GM12892 (cell line): Measurements from ENCODE around the gene PKDREJ.

Experiments
- DNase-seq: peaks from one replicate; pipeline ENCODE4 v3.0.0; 2011; ENCODE audit not compliant: insufficient read length
- FAIRE-seq: peaks from 2 replicates; lab custom pipeline; 2011; peaks lifted over from hg19 to GRCh38; lab: Jason Lieb, UNC
- POLR2A ChIP-seq: IDR thresholded peaks from 2 replicates; pipeline ENCODE4 v1.6.1; 2011; ENCODE audit warnings: low read depth, low read length, control low read depth
- POLR2AphosphoS5 ChIP-seq: IDR thresholded peaks from 2 replicates; pipeline ENCODE4 v1.6.1; 2011; ENCODE audit warnings: low read depth, low read length, control low read depth
- TAF1 ChIP-seq: IDR thresholded peaks from 2 replicates; pipeline ENCODE4 v1.6.1; 2011; ENCODE audit warnings: low read depth, mild to moderate bottlenecking, control low read depth, low read length, borderline replicate concordance

PKDREJ gene

GRCh38 chr22:46240907-46241306 lies 22.2 kb downstream of the PKDREJ start:
- TF ChIP-seq TAF1 (no peak), POLR2A (no peak), POLR2AphosphoS5 (no peak)
- no peak for DNase-seq
- FAIRE-seq: no peak

DNA sequence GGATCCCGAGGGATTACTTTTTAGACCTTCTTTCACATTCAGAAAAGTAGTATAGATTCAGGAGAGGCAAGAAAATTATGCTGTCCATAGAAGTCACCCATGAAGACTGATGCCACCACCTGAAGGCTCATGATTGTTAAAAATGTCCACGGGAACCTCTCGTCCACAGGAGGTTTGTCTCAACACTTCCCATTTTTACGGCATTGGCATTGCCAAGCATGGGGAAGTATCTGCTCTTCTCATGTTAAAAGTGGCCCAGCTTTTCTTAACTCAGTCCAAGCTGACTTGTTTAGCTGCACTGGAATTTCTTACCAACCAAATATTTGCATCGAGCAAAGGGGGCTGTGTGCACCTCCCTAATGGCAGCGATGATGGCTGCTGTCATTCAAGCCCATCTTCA lies 22.6 kb downstream of the PKDREJ start:
- FAIRE-seq (no peak), DNase-seq (no peak)

GRCh38 chr22:46240073-46240472 lies 23.1 kb downstream of the PKDREJ start:
- TF ChIP-seq POLR2A (no peak), TAF1 (no peak), POLR2AphosphoS5 (no peak)
- DNase-seq (no peak), FAIRE-seq (no peak)

More for the DNA sequence above, 22.6 kb downstream of the PKDREJ start:
- TF ChIP-seq POLR2A: no peak
- TF ChIP-seq TAF1: no peak
- no peak for TF ChIP-seq POLR2AphosphoS5

GRCh38 chr22:46239261-46240048 lies 23.7 kb downstream of the PKDREJ start:
- DNase-seq: no peak
- no peak for FAIRE-seq
- TF ChIP-seq TAF1 (no peak), POLR2A (no peak), POLR2AphosphoS5 (no peak)

- DNase-seq (no peak), FAIRE-seq (no peak)
- no peak for TF ChIP-seq POLR2A
- TF ChIP-seq POLR2AphosphoS5: no peak
- no peak for TF ChIP-seq TAF1
Observed at GRCh38 chr22:46238541-46238940, 24.6 kb downstream of the PKDREJ start.

GRCh38 chr22:46237453-46238124 lies 25.6 kb downstream of the PKDREJ start:
- TF ChIP-seq POLR2AphosphoS5 (no peak), POLR2A (no peak), TAF1 (no peak)
- DNase-seq: no peak
- no peak for FAIRE-seq

GRCh38 chr22:46234969-46235368 lies 28.2 kb downstream of the PKDREJ start:
- DNase-seq: no peak

GRCh38 chr22:46233231-46233630 lies 29.9 kb downstream of the PKDREJ start:
- no peak for FAIRE-seq

More at GRCh38 chr22:46234969-46235368, 28.2 kb downstream of the PKDREJ start:
- no peak for TF ChIP-seq POLR2A
- TF ChIP-seq TAF1: no peak
- no peak for TF ChIP-seq POLR2AphosphoS5
- no peak for FAIRE-seq

DNA sequence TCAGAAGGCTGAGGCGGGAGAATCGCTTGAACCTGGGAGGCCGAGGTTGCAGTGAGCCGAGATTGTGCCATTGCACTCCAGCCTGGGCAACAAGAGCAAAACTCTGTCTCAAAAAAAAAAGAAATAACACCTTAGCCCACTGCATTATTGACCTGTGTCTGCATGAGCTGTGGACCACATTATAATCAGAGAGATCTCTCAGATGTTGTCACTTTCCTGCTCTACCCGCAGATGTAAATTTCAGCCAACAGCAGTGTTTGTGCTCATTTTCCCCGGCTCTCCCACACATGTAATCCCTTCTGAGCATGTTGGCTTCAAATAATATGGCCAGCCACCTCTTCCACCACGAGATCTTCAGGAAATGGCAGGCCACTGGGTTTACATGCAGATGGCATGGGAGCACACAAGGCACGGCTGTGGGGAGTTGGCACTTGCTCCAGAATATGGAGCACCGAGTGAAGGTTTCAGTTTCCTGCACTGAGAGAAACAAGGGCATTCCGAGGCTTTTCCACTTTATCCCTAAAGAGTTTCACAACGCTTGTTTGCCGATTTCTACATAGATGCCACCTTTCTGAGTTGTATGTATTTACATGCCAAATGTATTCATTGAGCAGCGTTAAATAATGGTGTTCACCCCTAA lies 32.8 kb downstream of the PKDREJ start:
- FAIRE-seq: no peak
- TF ChIP-seq TAF1 (no peak), POLR2A (no peak), POLR2AphosphoS5 (no peak)

More at GRCh38 chr22:46233231-46233630, 29.9 kb downstream of the PKDREJ start:
- no peak for DNase-seq
- TF ChIP-seq POLR2A: no peak
- no peak for TF ChIP-seq TAF1
- no peak for TF ChIP-seq POLR2AphosphoS5

GRCh38 chr22:46229701-46230100 lies 33.4 kb downstream of the PKDREJ start:
- FAIRE-seq (no peak), DNase-seq (no peak)
- TF ChIP-seq POLR2AphosphoS5: no peak

More for the DNA sequence above, 32.8 kb downstream of the PKDREJ start:
- no peak for DNase-seq

- TF ChIP-seq POLR2AphosphoS5 (no peak), TAF1 (no peak), POLR2A (no peak)
- DNase-seq: no peak
Observed at GRCh38 chr22:46226577-46226976, 36.6 kb downstream of the PKDREJ start.

DNA sequence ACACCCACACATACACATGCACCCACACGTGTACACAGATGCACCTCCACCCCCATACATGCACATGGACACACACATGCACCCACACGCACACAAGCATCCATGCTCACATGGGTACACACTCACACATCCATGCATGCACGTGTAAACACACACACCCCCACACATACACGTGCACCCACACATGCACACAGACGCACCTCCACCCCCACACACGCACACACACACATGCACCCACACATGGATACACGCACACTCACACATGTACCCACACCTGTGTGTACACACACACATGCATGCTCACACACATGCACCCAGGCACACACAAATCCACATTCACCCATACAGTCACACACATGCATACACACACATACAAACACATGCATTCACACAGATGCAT lies 37.5 kb downstream of the PKDREJ start:
- FAIRE-seq (no peak), DNase-seq (no peak)
- TF ChIP-seq TAF1 (no peak), POLR2AphosphoS5 (no peak), POLR2A (no peak)

More at GRCh38 chr22:46226577-46226976, 36.6 kb downstream of the PKDREJ start:
- FAIRE-seq: no peak
